ENCODE measurements around the gene PTPRB. TPM values are rescaled to one million over a fixed set of nuclear protein-coding genes. Genes with fewer than 3 reads are reported as not detected.
"Not testable (repeated sequence)": the region's sequence is repeated elsewhere in the genome, so short reads cannot be mapped to it uniquely, and the experiment has no call there.

Gene PTPRB
- total RNA-seq, 4 donors from 2014 or later, result 12.5 to 40.3 (median 26.8) TPM

DNA sequence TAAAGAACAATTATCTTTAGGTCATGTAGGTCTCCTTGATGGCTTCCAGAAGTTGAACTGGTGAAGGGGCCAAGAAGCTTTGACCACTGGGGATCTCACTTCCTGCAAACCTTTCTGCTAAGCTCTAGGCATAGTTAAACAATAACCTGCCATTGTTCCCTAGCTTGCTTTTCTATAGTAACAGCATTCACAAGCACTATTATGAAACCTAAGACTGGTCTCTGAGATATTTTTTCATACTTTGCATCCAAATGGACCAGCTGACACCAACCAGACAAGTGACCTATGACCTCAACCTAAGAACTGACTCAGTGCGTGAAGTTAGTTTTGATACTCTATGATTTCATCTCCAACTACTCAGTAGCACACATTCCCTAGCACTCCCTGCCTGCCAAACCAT, 129.1 kb downstream of the PTPRB start:
- Histone ChIP-seq H3K9me3 (peaks cover 0 to 5% (median 0%) of the 10 kb centered on the region in 3 donors), H3K27me3 (no peaks in the 10 kb centered on the region), H3K4me3 (no peak overlapping the region), H3K36me3 (no peaks in the 10 kb centered on the region), H3K4me1 (no peaks in the 10 kb centered on the region), H3K27ac (no peak overlapping the region)
- TF ChIP-seq POLR2AphosphoS5 (IDR thresholded peaks at IDR 0.05), result no peak
- TF ChIP-seq EP300 (IDR thresholded peaks at IDR 0.05), result no peak
- no peak for TF ChIP-seq POLR2A (IDR thresholded peaks at IDR 0.05)
- TF ChIP-seq, protein P1, sequence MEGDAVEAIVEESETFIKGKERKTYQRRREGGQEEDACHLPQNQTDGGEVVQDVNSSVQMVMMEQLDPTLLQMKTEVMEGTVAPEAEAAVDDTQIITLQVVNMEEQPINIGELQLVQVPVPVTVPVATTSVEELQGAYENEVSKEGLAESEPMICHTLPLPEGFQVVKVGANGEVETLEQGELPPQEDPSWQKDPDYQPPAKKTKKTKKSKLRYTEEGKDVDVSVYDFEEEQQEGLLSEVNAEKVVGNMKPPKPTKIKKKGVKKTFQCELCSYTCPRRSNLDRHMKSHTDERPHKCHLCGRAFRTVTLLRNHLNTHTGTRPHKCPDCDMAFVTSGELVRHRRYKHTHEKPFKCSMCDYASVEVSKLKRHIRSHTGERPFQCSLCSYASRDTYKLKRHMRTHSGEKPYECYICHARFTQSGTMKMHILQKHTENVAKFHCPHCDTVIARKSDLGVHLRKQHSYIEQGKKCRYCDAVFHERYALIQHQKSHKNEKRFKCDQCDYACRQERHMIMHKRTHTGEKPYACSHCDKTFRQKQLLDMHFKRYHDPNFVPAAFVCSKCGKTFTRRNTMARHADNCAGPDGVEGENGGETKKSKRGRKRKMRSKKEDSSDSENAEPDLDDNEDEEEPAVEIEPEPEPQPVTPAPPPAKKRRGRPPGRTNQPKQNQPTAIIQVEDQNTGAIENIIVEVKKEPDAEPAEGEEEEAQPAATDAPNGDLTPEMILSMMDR (IDR thresholded peaks at IDR 0.05), result no peak
- 78 to 91% methylated on average over 1 of the region's 1 CpG for WGBS, 2 donors (ENCODE audit: low coverage in 1 of 2)
- no peak for ATAC-seq

DNA sequence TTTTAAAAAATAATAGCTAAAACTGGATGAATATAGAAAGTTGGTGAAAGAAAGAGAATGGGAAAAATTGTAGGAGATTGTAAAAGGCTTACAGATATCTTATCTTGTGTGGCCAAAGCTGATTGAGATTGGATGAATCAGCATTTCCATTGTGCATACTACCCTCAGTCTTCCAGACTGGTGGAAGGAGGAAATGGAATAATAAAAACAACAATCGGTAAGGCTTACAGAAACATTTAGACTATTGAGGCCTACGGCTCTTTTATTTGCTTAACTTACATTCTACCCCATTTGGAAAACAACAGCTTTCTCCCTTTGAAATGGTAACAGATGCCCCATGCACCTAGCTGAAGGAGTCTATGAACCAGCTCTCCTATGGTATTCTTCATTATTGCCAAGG, 129.8 kb downstream of the PTPRB start:
- Histone ChIP-seq H3K36me3 (no peaks in the 10 kb centered on the region), H3K9me3 (peaks cover 0 to 5% (median 0%) of the 10 kb centered on the region in 3 donors), H3K4me3 (no peak overlapping the region), H3K27me3 (no peaks in the 10 kb centered on the region), H3K27ac (no peak overlapping the region), H3K4me1 (no peaks in the 10 kb centered on the region)
- 36 to 64% methylated on average over 2 of the region's 2 CpGs for WGBS, 2 donors (ENCODE audit: low coverage in 1 of 2)
- TF ChIP-seq POLR2AphosphoS5 (IDR thresholded peaks at IDR 0.05) (no peak), EP300 (IDR thresholded peaks at IDR 0.05) (no peak), POLR2A (IDR thresholded peaks at IDR 0.05) (no peak)
- TF ChIP-seq, protein P1 (IDR thresholded peaks at IDR 0.05), result no peak
- ATAC-seq, result no peak

DNA sequence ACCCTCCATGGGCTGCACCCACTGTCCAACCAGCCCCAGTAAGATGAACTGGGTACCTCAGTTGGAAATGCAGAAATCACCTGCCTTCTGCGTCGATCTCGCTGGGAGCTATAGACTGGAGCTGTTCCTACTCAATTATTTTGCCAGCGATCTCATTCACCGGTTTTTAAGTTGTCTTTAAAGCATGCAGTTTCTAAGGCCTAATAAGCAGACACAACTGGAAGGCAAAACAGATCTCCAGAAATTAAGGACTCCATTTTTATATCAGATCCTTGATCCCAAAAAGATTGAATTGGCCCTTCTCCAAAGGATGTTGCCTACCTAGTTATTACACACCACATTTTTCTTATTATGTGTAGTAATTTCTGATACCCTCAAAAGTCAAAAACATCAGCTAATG, 139.7 kb downstream of the PTPRB start:
- no peaks in the 10 kb centered on the region for H3K36me3 ChIP-seq
- H3K9me3 ChIP-seq, result no peaks in the 10 kb centered on the region
- WGBS, 2 donors (ENCODE audit: low coverage in 1 of 2), result 86 to 90% methylated on average over 1 to 5 of the region's 5 CpGs
- no peak overlapping the region for H3K4me3 ChIP-seq
- TF ChIP-seq POLR2AphosphoS5 (IDR thresholded peaks at IDR 0.05), result no peak
- H3K27me3 ChIP-seq, result no peaks in the 10 kb centered on the region
- H3K4me1 ChIP-seq, result no peaks in the 10 kb centered on the region
- no peak overlapping the region for H3K27ac ChIP-seq
- ATAC-seq, result no peak

DNA sequence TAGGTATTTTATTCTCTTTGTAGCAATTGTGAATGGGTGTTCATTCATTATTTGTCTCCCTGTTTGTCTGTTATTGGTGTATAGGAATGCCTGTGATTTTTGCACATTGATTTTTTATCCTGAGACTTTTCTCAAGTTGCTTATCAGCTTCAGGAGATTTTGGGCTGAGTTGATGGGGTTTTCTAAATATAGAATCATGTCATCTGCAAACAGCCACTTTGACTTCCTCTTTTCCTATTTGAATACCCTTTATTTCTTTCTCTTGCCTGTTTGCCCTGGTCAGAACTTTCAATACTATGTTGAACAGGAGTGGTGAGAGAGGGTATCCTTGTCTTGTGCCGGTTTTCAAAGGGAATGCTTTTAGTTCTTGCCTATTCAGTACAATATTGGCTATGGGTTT, 144.3 kb downstream of the PTPRB start:
- not testable (repeated sequence) for H3K27ac ChIP-seq, H3K4me1 ChIP-seq, H3K27me3 ChIP-seq, H3K9me3 ChIP-seq, H3K4me3 ChIP-seq, H3K36me3 ChIP-seq, ATAC-seq
- 80% methylated on average over 1 of the region's 1 CpG; no CpG with 5 or more reads in 1 of the 2 donors for WGBS, 2 donors (ENCODE audit: low coverage in 1 of 2)

DNA sequence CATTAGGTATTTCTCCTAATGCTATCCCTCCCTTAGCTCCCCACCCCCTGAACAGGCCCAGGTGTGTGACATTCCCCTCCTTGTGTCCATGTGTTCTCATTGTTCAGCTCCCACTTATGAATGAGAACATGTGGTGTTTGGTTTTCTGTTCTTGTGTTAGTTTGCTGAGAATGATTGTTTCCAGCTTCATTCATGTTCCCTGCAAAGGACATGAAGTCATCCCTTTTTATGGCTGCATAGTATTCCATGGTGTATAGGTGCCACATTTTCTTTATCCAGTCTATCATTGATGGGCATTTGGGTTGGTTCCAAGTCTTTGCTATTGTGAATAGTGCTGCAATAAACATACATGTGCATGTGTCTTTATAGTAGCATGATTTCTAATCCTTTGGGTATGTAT, 146.3 kb downstream of the PTPRB start:
- ATAC-seq, H3K4me1 ChIP-seq, H3K9me3 ChIP-seq, H3K27ac ChIP-seq, H3K4me3 ChIP-seq, H3K36me3 ChIP-seq, H3K27me3 ChIP-seq: not testable (repeated sequence)

DNA sequence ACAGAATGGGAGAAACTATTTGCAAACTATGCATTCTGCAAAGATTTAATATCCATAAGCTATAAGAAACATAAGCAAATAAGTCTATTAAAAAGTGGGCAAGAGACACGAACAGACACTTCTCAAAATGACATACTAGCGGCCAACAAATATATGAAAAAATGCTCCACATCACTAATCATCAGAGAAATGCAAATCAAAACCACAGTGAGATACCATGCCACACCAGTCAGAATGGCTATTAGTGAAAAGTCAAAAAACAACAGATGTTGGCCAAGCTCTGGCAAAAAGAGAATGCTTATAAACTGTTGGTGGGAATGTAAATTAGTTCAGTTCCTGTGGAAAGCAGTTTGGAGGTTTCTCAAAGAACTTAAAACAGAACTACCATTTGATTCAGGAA, 149.8 kb downstream of the PTPRB start:
- H3K4me3 ChIP-seq, result no peak overlapping the region
- H3K4me1 ChIP-seq, result no peaks in the 10 kb centered on the region
- H3K27ac ChIP-seq, result no peak overlapping the region
- ATAC-seq, result no peak
- 59 to 89% methylated on average over 2 of the region's 2 CpGs for WGBS, 2 donors (ENCODE audit: low coverage in 1 of 2)
- no peaks in the 10 kb centered on the region for H3K9me3 ChIP-seq
- TF ChIP-seq, protein P1 (IDR thresholded peaks at IDR 0.05), result no peak
- TF ChIP-seq EP300 (IDR thresholded peaks at IDR 0.05) (no peak), POLR2AphosphoS5 (IDR thresholded peaks at IDR 0.05) (no peak), POLR2A (IDR thresholded peaks at IDR 0.05) (no peak)
- H3K36me3 ChIP-seq, result no peaks in the 10 kb centered on the region
- H3K27me3 ChIP-seq, result no peaks in the 10 kb centered on the region

DNA sequence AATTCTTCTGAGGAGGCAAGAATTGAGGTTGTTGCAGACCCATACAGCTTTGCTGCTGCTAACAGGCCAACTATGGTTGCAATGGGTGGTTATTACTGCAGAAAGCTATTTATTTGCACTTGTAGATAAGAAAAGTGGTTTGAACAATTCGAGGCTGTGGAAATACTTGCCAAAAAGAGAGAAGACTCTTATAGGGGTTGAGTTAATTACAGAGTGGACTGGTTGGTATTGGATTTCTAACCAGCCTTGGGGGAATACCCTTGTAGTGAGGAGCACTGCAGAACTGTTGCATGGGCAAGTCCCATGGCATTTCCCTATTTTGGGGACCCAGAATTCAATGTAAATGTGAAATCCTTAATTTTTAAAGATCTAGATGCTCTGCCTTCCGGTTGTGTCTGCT, 150.6 kb downstream of the PTPRB start:
- Histone ChIP-seq H3K27me3 (no peaks in the 10 kb centered on the region), H3K36me3 (no peaks in the 10 kb centered on the region), H3K9me3 (no peaks in the 10 kb centered on the region), H3K4me1 (no peaks in the 10 kb centered on the region), H3K27ac (no peak overlapping the region), H3K4me3 (no peak overlapping the region)
- no peak for ATAC-seq
- WGBS, 2 donors (ENCODE audit: low coverage in 1 of 2), result 59 to 65% methylated on average over 2 of the region's 2 CpGs
- TF ChIP-seq EP300 (IDR thresholded peaks at IDR 0.05) (no peak), POLR2A (IDR thresholded peaks at IDR 0.05) (no peak), POLR2AphosphoS5 (IDR thresholded peaks at IDR 0.05) (no peak)
- TF ChIP-seq, protein P1 (IDR thresholded peaks at IDR 0.05), result no peak
